DOHH2 (cell line): ENCODE data around the gene GMPR.
"Not testable (repeated sequence)": the region's sequence is repeated elsewhere in the genome, so short reads cannot be mapped to it uniquely, and the experiment has no call there.

Experiments used
- H3F3A ChIP-seq: fragments of 200-600 bp; sonication (generic), shearing (Covaris generic); 2 replicates; pipeline ENCODE4 v1.6.0; 2016; ENCODE audit warnings: antibody characterized with exemption, mild to moderate bottlenecking; ENCODE audit not compliant: control insufficient read depth, insufficient read depth
- H3K27ac ChIP-seq: fragments of 200-600 bp; sonication (generic); 2 replicates; pipeline ENCODE4 v1.5.1; 2014; ENCODE audit warnings: low read depth, mild to moderate bottlenecking, low read length, moderate library complexity
- H3K27me3 ChIP-seq: fragments of 200-600 bp; sonication (generic); 2 replicates; pipeline ENCODE4 v1.6.1; 2014; ENCODE audit warnings: mild to moderate bottlenecking, low read length, mixed read lengths; ENCODE audit not compliant: control insufficient read depth
- H3K36me3 ChIP-seq: fragments of 200-600 bp; sonication (generic); 2 replicates; pipeline ENCODE4 v1.6.1; 2014; ENCODE audit warnings: mild to moderate bottlenecking, low read length, moderate library complexity, mixed read lengths; ENCODE audit not compliant: control insufficient read depth
- H3K4me1 ChIP-seq: fragments of 200-600 bp; sonication (generic); 2 replicates; pipeline ENCODE4 v1.6.1; 2014; ENCODE audit warnings: mild to moderate bottlenecking, low read length, mixed read lengths; ENCODE audit not compliant: control insufficient read depth
- H3K4me2 ChIP-seq: fragments of 200-600 bp; sonication (generic); 2 replicates; pipeline ENCODE4 v1.6.0; 2014; ENCODE audit warnings: mild to moderate bottlenecking, low read length, moderate library complexity
- H3K4me3 ChIP-seq: fragments of 200-600 bp; sonication (generic); 2 replicates; pipeline ENCODE4 v1.5.1; 2014; ENCODE audit warnings: mild to moderate bottlenecking, low read length, mixed read lengths
- H3K79me2 ChIP-seq: fragments of 200-600 bp; sonication (generic); 2 replicates; pipeline ENCODE4 v1.6.1; 2014; ENCODE audit warnings: mild to moderate bottlenecking, low read length, mixed read lengths; ENCODE audit not compliant: control insufficient read depth
- H3K9me2 ChIP-seq: fragments of 200-600 bp; sonication (generic); replicated peaks from 2 replicates; pipeline ENCODE4 v1.6.1; 2014; ENCODE audit warnings: mild to moderate bottlenecking, low read length, mixed read lengths; ENCODE audit not compliant: control insufficient read depth
- H3K9me3 ChIP-seq: fragments of 200-600 bp; sonication (generic); 2 replicates; pipeline ENCODE4 v1.6.1; 2014; ENCODE audit warnings: antibody characterized with exemption, low read length, mixed read lengths; ENCODE audit not compliant: control insufficient read depth, insufficient read depth
- H4K20me1 ChIP-seq: fragments of 200-600 bp; sonication (generic); 2 replicates; pipeline ENCODE4 v1.6.0; 2014; ENCODE audit warnings: low read depth, mild to moderate bottlenecking, antibody characterized with exemption, low read length, moderate library complexity; ENCODE audit not compliant: control insufficient read depth, insufficient read depth
- EZH2phosphoT487 ChIP-seq: fragments of 200-600 bp; sonication (generic); IDR thresholded peaks from 2 replicates; pipeline ENCODE4 v1.6.1; 2017; ENCODE audit warnings: borderline replicate concordance, mild to moderate bottlenecking, antibody characterized with exemption, low read length, moderate library complexity, mixed read lengths
- TF ChIP-seq, protein P1 (sequence below): fragments of 200-600 bp; sonication (generic); IDR thresholded peaks from one replicate; pipeline ENCODE4 v1.5.1; 2014; ENCODE audit warnings: antibody characterized with exemption, mild to moderate bottlenecking, low read depth, low read length; ENCODE audit not compliant: poor library complexity, severe bottlenecking

Gene GMPR

DNA sequence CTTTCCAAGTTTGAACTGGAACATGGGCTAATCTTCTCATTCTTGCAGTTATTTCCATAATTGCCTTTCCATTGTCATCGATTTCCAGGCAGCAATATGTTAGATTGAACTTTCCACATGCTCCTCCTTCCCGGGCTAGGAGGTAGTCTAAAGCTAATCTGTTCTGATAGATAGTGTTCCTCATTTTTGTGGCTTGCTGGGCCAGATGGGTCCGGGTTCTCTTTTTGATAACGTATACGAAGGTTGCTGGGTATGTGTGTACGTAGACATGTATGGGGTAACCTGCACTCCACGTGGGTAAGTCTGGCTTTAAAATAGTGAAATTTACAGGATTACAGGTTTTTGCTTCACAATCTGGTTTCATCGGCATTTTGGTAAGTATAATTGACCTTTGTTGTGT lies 14.0 kb upstream of the GMPR start:
- Histone ChIP-seq H4K20me1 (no peaks in the 10 kb centered on the region), H3K27ac (no peak overlapping the region), H3F3A (no peaks in the 10 kb centered on the region), H3K27me3 (peaks cover 17% of the 10 kb centered on the region), H3K4me3 (no peak overlapping the region), H3K4me1 (peaks cover under 1% of the 10 kb centered on the region), H3K36me3 (no peaks in the 10 kb centered on the region), H3K9me2 (no peaks in the 10 kb centered on the region), H3K9me3 (no peaks in the 10 kb centered on the region), H3K79me2 (no peaks in the 10 kb centered on the region), H3K4me2 (no peak overlapping the region)
- TF ChIP-seq EZH2phosphoT487: no peak
- TF ChIP-seq, protein P1, sequence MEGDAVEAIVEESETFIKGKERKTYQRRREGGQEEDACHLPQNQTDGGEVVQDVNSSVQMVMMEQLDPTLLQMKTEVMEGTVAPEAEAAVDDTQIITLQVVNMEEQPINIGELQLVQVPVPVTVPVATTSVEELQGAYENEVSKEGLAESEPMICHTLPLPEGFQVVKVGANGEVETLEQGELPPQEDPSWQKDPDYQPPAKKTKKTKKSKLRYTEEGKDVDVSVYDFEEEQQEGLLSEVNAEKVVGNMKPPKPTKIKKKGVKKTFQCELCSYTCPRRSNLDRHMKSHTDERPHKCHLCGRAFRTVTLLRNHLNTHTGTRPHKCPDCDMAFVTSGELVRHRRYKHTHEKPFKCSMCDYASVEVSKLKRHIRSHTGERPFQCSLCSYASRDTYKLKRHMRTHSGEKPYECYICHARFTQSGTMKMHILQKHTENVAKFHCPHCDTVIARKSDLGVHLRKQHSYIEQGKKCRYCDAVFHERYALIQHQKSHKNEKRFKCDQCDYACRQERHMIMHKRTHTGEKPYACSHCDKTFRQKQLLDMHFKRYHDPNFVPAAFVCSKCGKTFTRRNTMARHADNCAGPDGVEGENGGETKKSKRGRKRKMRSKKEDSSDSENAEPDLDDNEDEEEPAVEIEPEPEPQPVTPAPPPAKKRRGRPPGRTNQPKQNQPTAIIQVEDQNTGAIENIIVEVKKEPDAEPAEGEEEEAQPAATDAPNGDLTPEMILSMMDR: no peak

DNA sequence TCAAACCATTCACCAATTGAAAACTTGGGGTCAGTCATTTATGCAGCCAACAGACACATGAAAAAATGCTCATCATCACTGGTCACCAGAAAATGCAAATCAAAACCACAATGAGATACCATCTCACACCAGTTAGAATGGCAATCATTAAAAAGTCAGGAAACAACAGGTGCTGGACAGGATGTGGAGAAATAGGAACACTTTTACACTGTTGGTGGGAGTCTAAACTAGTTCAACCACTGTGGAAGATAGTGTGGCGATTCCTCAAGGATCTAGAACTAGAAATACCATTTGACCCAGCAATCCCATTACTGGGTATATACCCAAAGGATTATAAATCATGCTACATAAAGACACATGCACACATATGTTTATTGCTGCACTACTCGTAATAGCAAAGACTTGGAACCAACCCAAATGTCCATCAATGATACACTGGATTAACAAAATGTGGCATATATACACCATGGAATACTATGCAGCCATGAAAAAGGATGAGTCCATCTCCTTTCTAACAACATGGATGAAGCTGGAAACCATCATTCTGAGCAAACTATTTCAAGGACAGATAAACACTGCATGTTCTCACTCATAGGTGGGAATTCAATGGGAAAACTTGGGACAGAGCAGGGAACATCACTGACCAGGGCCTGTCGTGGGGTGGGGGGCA lies 13.2 kb upstream of the GMPR start:
- not testable (repeated sequence) for H3K79me2 ChIP-seq, H3K36me3 ChIP-seq, H3K4me1 ChIP-seq, H4K20me1 ChIP-seq, H3F3A ChIP-seq, H3K4me3 ChIP-seq, H3K4me2 ChIP-seq, H3K9me2 ChIP-seq, H3K9me3 ChIP-seq, H3K27ac ChIP-seq
- peaks cover 22% of the 10 kb centered on the region for H3K27me3 ChIP-seq

DNA sequence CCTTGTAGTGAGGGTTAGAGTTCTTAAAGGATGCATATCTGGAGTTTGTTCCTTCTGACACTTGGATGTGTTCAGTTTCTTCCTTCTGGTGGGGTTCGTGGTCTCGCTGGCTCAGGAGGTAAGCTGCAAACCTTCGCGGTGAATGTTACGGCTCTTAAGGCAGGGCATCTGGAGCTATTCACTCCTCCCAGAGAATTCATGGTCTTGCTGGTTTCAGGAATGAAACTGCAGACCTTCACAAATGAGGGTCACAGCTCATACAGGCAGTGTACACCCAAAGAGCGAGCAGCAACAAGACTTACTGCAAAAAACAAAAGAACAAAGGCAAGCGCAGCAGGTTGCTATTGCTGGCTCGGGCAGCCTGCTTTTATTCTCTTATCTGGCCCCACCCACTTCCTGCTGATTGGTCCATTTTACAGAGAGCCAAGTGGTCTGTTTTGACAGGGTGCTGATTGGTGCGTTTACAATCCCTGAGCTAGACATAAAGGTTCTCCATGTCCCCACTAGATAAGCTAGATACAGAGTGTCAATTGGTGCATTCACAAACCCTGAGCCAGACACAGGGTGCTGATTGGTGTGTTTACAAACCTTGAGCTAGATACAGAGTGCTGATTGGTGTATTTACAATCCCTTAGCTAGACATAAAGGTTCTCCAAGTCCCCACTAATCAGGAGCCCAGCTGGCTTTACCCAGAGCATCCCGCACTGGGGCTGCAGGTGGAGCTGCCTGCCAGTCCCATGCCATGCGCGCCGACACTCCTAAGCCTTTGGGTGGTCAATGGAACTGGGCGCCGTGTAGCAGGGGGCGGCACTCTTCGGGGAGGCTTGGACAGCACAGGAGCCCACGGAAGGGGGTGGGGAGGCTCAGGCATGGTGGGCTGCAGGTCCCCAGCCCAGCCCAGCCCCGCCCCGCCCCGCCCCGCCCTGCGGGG lies 12.0 kb upstream of the GMPR start:
- not testable (repeated sequence) for H4K20me1 ChIP-seq, H3K9me3 ChIP-seq, H3K27ac ChIP-seq, H3K4me2 ChIP-seq, H3K36me3 ChIP-seq, H3F3A ChIP-seq, H3K4me3 ChIP-seq, H3K4me1 ChIP-seq, H3K79me2 ChIP-seq, H3K9me2 ChIP-seq
- peaks cover 29% of the 10 kb centered on the region for H3K27me3 ChIP-seq

DNA sequence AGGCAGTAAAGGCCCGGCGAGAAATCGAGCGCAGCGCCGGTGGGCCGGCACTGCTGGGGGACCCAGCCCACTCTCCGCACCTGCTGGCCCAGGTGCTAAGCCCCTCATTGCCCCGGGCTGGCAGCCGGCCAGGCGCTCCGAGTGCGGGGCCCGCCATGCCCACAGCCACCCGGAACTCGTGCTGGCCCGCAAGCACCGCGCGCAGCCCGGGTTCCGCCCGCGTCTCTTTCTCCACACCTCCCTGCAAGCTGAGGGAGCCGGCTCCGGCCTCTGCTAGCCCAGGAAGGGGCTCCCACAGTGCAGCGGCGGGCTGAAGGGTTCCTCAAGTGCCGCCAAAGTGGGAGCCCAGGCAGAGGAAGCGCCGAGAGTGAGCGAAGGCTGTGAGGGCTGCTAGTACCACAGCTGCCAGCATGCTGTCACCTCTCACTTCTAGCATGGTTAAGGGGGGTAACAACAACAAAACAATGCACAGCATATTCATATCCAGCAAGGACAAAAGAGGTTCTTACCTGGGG lies 11.3 kb upstream of the GMPR start:
- Histone ChIP-seq H3K27me3 (peaks cover 29% of the 10 kb centered on the region), H3K4me3 (no peak overlapping the region), H4K20me1 (no peaks in the 10 kb centered on the region), H3K4me2 (no peak overlapping the region), H3K9me3 (no peaks in the 10 kb centered on the region), H3K27ac (no peak overlapping the region), H3K9me2 (no peaks in the 10 kb centered on the region), H3K36me3 (no peaks in the 10 kb centered on the region), H3F3A (no peaks in the 10 kb centered on the region), H3K4me1 (0 out of 2 replicates have a peak, but pooled peaks cover 4% of the 10 kb centered on the region), H3K79me2 (no peaks in the 10 kb centered on the region)
- TF ChIP-seq, protein P1: no peak
- no peak for TF ChIP-seq EZH2phosphoT487
